ENCODE data around the gene SEC24A.
"Not testable (repeated sequence)": the region's sequence is repeated elsewhere in the genome, so short reads cannot be mapped to it uniquely, and the experiment has no call there.

Gene SEC24A

GRCh38 chr5:134648425-134649162 is at the start of gene SEC24A:
SEC24A (plus strand) TSS chr5:134648785; CDS start chr5:134649077, 292 bp downstream.
- peak; percentile 66 for DNase-seq (ENCODE audit: low read depth)

DNA sequence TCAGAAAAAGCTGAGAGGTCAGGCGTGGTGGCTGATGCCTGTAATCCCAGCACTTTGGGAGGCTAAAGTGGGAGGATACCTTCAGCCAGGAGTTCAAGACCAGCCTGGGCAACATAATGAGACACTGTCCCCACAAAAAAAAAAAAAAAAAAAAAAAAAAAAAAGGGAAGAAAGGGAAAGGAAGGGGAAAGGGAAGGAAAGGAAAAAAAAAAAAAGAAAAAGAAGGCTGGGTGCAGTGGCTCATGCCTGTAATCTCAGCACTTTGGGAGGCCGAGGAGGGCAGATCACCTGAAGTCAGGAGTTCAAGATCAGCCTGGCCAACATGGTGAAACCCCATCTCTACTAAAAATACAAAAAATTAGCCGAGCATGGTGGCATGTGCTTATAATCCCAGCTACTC is 48.8 kb upstream of the SEC24A start:
- not testable (repeated sequence) for DNase-seq (ENCODE audit: low read depth)

GRCh38 chr5:134600600-134600999 is 48.0 kb upstream of the SEC24A start:
- DNase-seq (ENCODE audit: low read depth), result no peak

- DNase-seq (ENCODE audit: low read depth), result no peak
Observed at GRCh38 chr5:134603059-134603458, 45.5 kb upstream of the SEC24A start.

- DNase-seq (ENCODE audit: low read depth), result no peak
Observed at GRCh38 chr5:134604908-134605307, 43.7 kb upstream of the SEC24A start.

DNA sequence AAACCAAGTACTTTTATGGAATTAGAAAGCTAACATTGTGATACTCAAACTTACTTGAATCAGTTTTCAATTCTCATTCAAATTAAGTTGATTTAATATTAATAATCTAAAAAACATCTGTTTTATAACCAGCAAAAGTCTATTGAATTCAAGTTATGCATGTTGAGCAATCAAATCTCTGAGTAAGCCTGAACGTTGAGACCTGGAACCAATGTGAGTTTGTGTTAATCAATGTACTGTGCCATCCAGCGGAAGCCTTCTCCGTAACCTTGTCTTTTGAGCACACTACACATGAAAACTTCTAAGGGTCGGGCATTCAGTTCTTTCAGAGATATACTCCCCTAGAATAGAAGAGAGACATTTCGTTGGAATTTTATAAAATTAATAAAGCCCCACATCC is 41.9 kb upstream of the SEC24A start:
- no peak for DNase-seq (ENCODE audit: low read depth)

DNA sequence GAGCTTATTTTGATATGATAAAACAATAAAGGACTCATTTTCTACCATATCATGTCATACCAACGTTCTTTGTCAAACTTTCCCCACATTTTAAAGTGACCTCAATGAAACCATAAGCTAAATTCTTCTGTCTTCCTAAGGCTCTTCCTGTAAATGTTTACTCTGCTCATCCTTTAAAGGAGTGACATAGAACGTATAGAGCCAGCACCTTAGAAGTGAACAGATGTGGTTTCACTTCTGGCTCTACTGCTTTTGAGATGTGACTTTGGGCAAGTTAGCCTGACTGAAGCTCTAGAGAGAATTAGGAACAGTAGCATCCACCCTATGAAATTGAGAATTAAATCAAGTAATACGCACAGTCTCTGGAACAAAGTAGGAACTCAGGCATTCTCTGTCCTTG is 40.0 kb upstream of the SEC24A start:
- no peak for DNase-seq (ENCODE audit: low read depth)

- DNase-seq (ENCODE audit: low read depth), result no peak
Observed at GRCh38 chr5:134609232-134609851, 39.2 kb upstream of the SEC24A start.

- DNase-seq (ENCODE audit: low read depth), result no peak
Observed at GRCh38 chr5:134610725-134611124, 37.9 kb upstream of the SEC24A start.

- DNase-seq (ENCODE audit: low read depth), result no peak
Observed at GRCh38 chr5:134611515-134611914, 37.1 kb upstream of the SEC24A start.

GRCh38 chr5:134614450-134615085 is 34.0 kb upstream of the SEC24A start:
- DNase-seq (ENCODE audit: low read depth), result no peak

- DNase-seq (ENCODE audit: low read depth), result no peak
Observed at GRCh38 chr5:134620634-134621033, 28.0 kb upstream of the SEC24A start.

DNA sequence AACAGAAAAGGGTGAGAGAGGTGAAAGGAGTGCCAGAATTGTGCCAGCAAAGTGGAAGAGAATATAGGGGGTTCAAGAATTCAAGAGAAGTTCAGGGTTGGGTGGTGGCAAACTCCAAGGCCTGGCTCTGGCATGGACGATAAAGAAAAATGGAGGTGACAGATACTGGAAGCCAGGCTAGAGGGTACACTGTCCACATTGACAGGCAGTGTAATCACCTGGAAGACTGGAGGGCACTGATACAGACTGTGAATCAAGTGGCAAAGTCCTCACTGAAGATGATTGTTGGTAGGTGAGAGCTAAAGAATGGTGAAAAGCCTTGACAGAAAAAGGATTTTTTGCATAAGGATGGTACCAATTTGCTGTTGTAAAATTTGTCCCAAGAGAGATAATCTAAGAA is 23.0 kb upstream of the SEC24A start:
- DNase-seq (ENCODE audit: low read depth), result no peak

- no peak for DNase-seq (ENCODE audit: low read depth)
Observed at GRCh38 chr5:134626369-134627014, 22.1 kb upstream of the SEC24A start.

- DNase-seq (ENCODE audit: low read depth), result no peak
Observed at GRCh38 chr5:134634227-134634626, 14.4 kb upstream of the SEC24A start.

GRCh38 chr5:134635366-134635765 is 13.2 kb upstream of the SEC24A start:
- not testable (repeated sequence) for DNase-seq (ENCODE audit: low read depth)

- no peak for DNase-seq (ENCODE audit: low read depth)
Observed at GRCh38 chr5:134637116-134637721, 11.4 kb upstream of the SEC24A start.

DNA sequence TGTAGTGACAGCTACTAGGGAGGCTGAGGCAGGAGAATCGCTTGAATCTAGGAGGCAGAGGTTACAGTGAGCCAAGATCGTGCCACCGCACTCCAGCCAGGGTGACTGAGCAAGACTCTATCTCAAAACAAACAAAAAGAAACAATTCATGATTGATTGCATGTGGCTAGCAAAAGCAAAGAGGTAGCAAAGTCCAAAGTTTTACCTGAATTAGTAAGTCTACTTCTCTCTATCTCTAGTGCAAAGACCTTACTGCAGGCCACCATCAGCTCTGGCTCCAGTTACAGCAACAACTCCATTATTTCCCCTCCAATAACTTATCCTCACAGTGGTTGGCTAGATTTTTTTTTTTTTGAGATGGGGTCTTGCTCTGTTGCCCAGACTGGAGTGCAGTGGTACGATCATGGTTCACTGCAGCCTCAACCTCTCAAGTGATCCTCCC is 9.8 kb upstream of the SEC24A start:
- no peak for DNase-seq (ENCODE audit: low read depth)

GRCh38 chr5:134642931-134643530 is 5.6 kb upstream of the SEC24A start:
- DNase-seq (ENCODE audit: low read depth), result no peak

DNA sequence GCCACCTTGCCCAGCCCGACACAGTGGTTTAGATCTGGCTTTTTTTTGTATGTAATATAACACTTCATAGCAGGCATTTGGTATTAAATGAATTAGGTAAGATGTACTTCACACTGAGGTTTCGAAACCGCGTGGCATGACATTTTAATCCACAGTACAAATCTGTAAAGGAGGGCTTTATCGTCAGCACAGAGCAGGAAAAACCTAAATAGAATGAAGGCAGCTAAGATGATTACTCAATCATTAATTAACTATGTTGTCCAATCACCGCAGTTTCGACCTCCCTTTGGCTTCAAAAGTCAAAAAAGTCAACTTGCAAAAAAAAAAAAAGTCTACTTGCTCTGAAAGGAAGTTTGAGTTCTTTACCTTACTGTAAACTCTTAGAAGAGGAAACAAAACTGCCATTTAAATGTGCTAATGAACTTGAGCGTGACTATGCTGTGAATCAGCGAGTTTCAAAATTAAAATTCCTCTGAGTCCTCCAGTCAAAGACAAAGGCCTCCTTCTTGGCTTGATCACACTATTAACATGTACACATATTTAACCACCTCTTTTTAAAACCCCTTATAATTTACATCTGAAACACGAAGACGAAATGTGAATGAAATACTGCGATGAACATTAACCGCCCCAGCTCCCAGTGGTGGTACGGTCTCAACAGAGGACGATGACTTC is 698 bp upstream of the SEC24A start:
- DNase-seq (ENCODE audit: low read depth), result peak; percentile 3

GRCh38 chr5:134649163-134649835 is 714 bp downstream of the SEC24A start:
- DNase-seq (ENCODE audit: low read depth), result no peak

Data from stimulated activated CD8-positive, alpha-beta memory T cell treated with anti-CD3 and anti-CD28 coated beads, Interleukin-7, amount 100 ng/mL, for 24 hours (primary cell).